ENCODE measurements around the gene C4BPA.

The C4BPA gene

GRCh38 chr1:207194197-207194596 is 90.2 kb downstream of the C4BPA start:
- no peak for FAIRE-seq
